WTC11 (cell line): ENCODE measurements around the gene KMT2D. TPM values are rescaled to one million over a fixed set of nuclear protein-coding genes. Genes with fewer than 3 reads are reported as not detected.

Experiments
- ATAC-seq: fragments of 200-7000 bp; cut with Tn5 transposase; 2 replicates; pipeline ENCODE4 v1.10.0; 2021; ENCODE audit warnings: mild to moderate bottlenecking, moderate library complexity
- CTCF ChIA-PET: fragments of 300-600 bp; sonication (Branson Sonifier 250); formaldehyde crosslinking; loops from one replicate; lab custom pipeline; 2021; ENCODE audit warnings: antibody characterized with exemption; lab: Charles Lee
- POLR2A ChIA-PET: fragments of 350-600 bp; sonication (Branson Sonifier 250); formaldehyde crosslinking; loops from one replicate; lab custom pipeline; 2021; ENCODE audit warnings: antibody characterized with exemption; lab: Charles Lee
- DNase-seq: peaks from one replicate; pipeline ENCODE4 v3.0.0; 2021; ENCODE audit warnings: low spot score
- H3K27ac Mint-ChIP-seq: 2 replicates; pipeline ENCODE4 v1.8.0; 2021; ENCODE audit warnings: mixed read lengths
- H3K27me3 Mint-ChIP-seq: 2 replicates; pipeline ENCODE4 v1.8.0; 2021; ENCODE audit warnings: low read depth, mild to moderate bottlenecking, moderate library complexity, mixed read lengths
- H3K36me3 Mint-ChIP-seq: 2 replicates; pipeline ENCODE4 v1.8.0; 2021; ENCODE audit warnings: mixed read lengths
- H3K4me1 Mint-ChIP-seq: 2 replicates; pipeline ENCODE4 v1.8.0; 2022; ENCODE audit warnings: mixed read lengths
- H3K4me3 Mint-ChIP-seq: 2 replicates; pipeline ENCODE4 v1.8.0; 2021; ENCODE audit warnings: mild to moderate bottlenecking, moderate library complexity, mixed read lengths
- H3K9me3 Mint-ChIP-seq: 2 replicates; pipeline ENCODE4 v1.8.0; 2021; ENCODE audit warnings: mixed read lengths
- ATF1 ChIP-seq: sonication (generic); formaldehyde crosslinking; IDR thresholded peaks from 2 replicates; pipeline ENCODE4 v1.8.1; 2023; ENCODE audit warnings: mild to moderate bottlenecking, moderate library complexity, missing genetic modification reagents
- CDX4 ChIP-seq: fragments of 250-450 bp; sonication (Bioruptor Pico); IDR thresholded peaks from 2 replicates; pipeline ENCODE4 v1.9.0; 2021; ENCODE audit warnings: moderate library complexity, mild to moderate bottlenecking, inconsistent platforms, borderline replicate concordance
- MXD4 ChIP-seq: fragments of 250-450 bp; sonication (Bioruptor Pico); IDR thresholded peaks from 2 replicates; pipeline ENCODE4 v1.8.0; 2021; ENCODE audit warnings: mild to moderate bottlenecking, moderate library complexity, borderline replicate concordance
- NFATC4 ChIP-seq: fragments of 250-450 bp; sonication (Bioruptor Pico); IDR thresholded peaks from 2 replicates; pipeline ENCODE4 v1.9.0; 2021; ENCODE audit warnings: mild to moderate bottlenecking
- PRDM15 ChIP-seq: sonication (generic); formaldehyde crosslinking; IDR thresholded peaks from 2 replicates; pipeline ENCODE4 v1.8.0; 2022; ENCODE audit warnings: missing genetic modification reagents
- STAT6 ChIP-seq: sonication (generic); formaldehyde crosslinking; conservative IDR thresholded peaks from 2 replicates; pipeline ENCODE4 v1.8.1; 2023; ENCODE audit warnings: mild to moderate bottlenecking, low read depth, missing genetic modification reagents, moderate library complexity
- TCF7 ChIP-seq: sonication (generic); formaldehyde crosslinking; IDR thresholded peaks from 2 replicates; pipeline ENCODE4 v1.8.0; 2022; ENCODE audit warnings: mild to moderate bottlenecking, low read depth, missing genetic modification reagents, moderate library complexity
- ZNF263 ChIP-seq: sonication (generic); formaldehyde crosslinking; IDR thresholded peaks from 2 replicates; pipeline ENCODE4 v1.8.1; 2022; ENCODE audit warnings: low read depth, mild to moderate bottlenecking, moderate library complexity, missing genetic modification reagents
- ZNF317 ChIP-seq: sonication (generic); formaldehyde crosslinking; IDR thresholded peaks from 2 replicates; pipeline ENCODE4 v1.8.1; 2023; ENCODE audit warnings: low read depth, mild to moderate bottlenecking, moderate library complexity, missing genetic modification reagents, borderline replicate concordance
- ZNF396 ChIP-seq: fragments of 250-450 bp; sonication (Bioruptor Pico); IDR thresholded peaks from 2 replicates; pipeline ENCODE4 v1.8.0; 2021; ENCODE audit warnings: mild to moderate bottlenecking, moderate library complexity, borderline replicate concordance
- ZNF416 ChIP-seq: fragments of 250-450 bp; sonication (Bioruptor Pico); IDR thresholded peaks from 2 replicates; pipeline ENCODE4 v1.9.0; 2021; ENCODE audit warnings: mild to moderate bottlenecking, inconsistent platforms
- total RNA-seq: library from RNA; stranded (reverse); gene quantifications from 3 replicates; pipeline ENCODE4 v1.2.3, GENCODE V29; 2021
- TF ChIP-seq, protein P1 (sequence below): sonication (generic); formaldehyde crosslinking; IDR thresholded peaks from 2 replicates; pipeline ENCODE4 v1.8.0; 2022; ENCODE audit warnings: mild to moderate bottlenecking, missing genetic modification reagents
- TF ChIP-seq, protein P2 (sequence below): sonication (generic); formaldehyde crosslinking; IDR thresholded peaks from 2 replicates; pipeline ENCODE4 v1.8.1; 2023; ENCODE audit warnings: mild to moderate bottlenecking, missing genetic modification reagents, borderline replicate concordance
- TF ChIP-seq, protein P3 (sequence below): fragments of 250-450 bp; sonication (Bioruptor Pico); IDR thresholded peaks from 2 replicates; pipeline ENCODE4 v1.9.0; 2021; ENCODE audit warnings: mild to moderate bottlenecking
- TF ChIP-seq, protein P4 (sequence below): sonication (generic); formaldehyde crosslinking; IDR thresholded peaks from 2 replicates; pipeline ENCODE4 v1.8.0; 2023; ENCODE audit warnings: missing genetic modification reagents

The KMT2D gene
- total RNA-seq, 1 experiment from 2014 or later = 101 TPM

- TF ChIP-seq, protein P1, sequence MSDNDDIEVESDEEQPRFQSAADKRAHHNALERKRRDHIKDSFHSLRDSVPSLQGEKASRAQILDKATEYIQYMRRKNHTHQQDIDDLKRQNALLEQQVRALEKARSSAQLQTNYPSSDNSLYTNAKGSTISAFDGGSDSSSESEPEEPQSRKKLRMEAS = no peak
- TF ChIP-seq, protein P2, sequence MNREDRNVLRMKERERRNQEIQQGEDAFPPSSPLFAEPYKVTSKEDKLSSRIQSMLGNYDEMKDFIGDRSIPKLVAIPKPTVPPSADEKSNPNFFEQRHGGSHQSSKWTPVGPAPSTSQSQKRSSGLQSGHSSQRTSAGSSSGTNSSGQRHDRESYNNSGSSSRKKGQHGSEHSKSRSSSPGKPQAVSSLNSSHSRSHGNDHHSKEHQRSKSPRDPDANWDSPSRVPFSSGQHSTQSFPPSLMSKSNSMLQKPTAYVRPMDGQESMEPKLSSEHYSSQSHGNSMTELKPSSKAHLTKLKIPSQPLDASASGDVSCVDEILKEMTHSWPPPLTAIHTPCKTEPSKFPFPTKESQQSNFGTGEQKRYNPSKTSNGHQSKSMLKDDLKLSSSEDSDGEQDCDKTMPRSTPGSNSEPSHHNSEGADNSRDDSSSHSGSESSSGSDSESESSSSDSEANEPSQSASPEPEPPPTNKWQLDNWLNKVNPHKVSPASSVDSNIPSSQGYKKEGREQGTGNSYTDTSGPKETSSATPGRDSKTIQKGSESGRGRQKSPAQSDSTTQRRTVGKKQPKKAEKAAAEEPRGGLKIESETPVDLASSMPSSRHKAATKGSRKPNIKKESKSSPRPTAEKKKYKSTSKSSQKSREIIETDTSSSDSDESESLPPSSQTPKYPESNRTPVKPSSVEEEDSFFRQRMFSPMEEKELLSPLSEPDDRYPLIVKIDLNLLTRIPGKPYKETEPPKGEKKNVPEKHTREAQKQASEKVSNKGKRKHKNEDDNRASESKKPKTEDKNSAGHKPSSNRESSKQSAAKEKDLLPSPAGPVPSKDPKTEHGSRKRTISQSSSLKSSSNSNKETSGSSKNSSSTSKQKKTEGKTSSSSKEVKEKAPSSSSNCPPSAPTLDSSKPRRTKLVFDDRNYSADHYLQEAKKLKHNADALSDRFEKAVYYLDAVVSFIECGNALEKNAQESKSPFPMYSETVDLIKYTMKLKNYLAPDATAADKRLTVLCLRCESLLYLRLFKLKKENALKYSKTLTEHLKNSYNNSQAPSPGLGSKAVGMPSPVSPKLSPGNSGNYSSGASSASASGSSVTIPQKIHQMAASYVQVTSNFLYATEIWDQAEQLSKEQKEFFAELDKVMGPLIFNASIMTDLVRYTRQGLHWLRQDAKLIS = no peak
- no peak for TF ChIP-seq PRDM15 (CRISPR knock-in tag)
- no peak for TF ChIP-seq ZNF396 (CRISPR knock-in tag)
- TF ChIP-seq STAT6 (CRISPR knock-in tag) = no peak
- no peak for TF ChIP-seq ZNF416 (CRISPR knock-in tag)
Measured at GRCh38 chr12:49105504-49106084, 45.0 kb upstream of the KMT2D start (continued).

DNA sequence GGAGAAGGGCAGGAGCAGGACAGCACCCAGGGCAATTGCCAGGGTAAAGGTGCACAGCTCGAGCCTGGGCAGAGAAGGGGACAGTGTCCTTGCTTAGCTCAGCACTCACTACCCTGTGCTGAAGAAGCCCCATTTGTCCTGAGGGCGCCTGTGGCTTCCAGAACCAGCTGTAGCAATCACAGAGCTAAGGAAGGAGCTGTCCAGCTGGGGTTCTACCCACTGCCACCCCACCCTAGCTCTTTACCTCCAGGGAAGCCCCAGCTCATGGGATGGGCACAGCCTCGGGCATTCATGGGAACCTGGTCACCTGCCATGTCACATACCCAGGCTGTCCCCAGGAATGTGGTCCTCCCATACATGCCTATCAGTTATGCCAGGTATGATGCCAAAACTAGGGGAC is 44.2 kb upstream of the KMT2D start:
- DNase-seq (no peak), ATAC-seq (no peak)
- Mint-ChIP-seq H3K27ac (no peak overlapping the region), H3K4me3 (no peak overlapping the region), H3K4me1 (peaks cover 24% of the 10 kb centered on the region), H3K27me3 (no peaks in the 10 kb centered on the region), H3K36me3 (peaks cover 39% of the 10 kb centered on the region), H3K9me3 (no peaks in the 10 kb centered on the region)
- CTCF ChIA-PET = interaction anchor here (0.6 to 14.5 kb wide), 6 partner anchors 10 to 117 kb away, joined by 3 to 216 read pairs (median 4); partner anchors contain the start of gene DHH
- POLR2A ChIA-PET = no interaction called here
- TF ChIP-seq ZNF263 (CRISPR knock-in tag) (no peak), NFATC4 (CRISPR knock-in tag) (no peak), ATF1 (CRISPR knock-in tag) (no peak), PRDM15 (CRISPR knock-in tag) (no peak), ZNF317 (CRISPR knock-in tag) (no peak), CDX4 (no peak), TCF7 (CRISPR knock-in tag) (no peak), MXD4 (CRISPR knock-in tag) (no peak)
- TF ChIP-seq, protein P3, sequence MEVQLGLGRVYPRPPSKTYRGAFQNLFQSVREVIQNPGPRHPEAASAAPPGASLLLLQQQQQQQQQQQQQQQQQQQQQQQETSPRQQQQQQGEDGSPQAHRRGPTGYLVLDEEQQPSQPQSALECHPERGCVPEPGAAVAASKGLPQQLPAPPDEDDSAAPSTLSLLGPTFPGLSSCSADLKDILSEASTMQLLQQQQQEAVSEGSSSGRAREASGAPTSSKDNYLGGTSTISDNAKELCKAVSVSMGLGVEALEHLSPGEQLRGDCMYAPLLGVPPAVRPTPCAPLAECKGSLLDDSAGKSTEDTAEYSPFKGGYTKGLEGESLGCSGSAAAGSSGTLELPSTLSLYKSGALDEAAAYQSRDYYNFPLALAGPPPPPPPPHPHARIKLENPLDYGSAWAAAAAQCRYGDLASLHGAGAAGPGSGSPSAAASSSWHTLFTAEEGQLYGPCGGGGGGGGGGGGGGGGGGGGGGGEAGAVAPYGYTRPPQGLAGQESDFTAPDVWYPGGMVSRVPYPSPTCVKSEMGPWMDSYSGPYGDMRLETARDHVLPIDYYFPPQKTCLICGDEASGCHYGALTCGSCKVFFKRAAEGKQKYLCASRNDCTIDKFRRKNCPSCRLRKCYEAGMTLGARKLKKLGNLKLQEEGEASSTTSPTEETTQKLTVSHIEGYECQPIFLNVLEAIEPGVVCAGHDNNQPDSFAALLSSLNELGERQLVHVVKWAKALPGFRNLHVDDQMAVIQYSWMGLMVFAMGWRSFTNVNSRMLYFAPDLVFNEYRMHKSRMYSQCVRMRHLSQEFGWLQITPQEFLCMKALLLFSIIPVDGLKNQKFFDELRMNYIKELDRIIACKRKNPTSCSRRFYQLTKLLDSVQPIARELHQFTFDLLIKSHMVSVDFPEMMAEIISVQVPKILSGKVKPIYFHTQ (CRISPR knock-in tag) = no peak
- TF ChIP-seq, protein P1 = no peak
- TF ChIP-seq, protein P4, sequence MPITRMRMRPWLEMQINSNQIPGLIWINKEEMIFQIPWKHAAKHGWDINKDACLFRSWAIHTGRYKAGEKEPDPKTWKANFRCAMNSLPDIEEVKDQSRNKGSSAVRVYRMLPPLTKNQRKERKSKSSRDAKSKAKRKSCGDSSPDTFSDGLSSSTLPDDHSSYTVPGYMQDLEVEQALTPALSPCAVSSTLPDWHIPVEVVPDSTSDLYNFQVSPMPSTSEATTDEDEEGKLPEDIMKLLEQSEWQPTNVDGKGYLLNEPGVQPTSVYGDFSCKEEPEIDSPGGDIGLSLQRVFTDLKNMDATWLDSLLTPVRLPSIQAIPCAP = no peak
